Cardiac septum (tissue), 1 donor: ENCODE measurements around the gene AACS. TPM values are rescaled to one million over a fixed set of nuclear protein-coding genes. Genes with fewer than 3 reads are reported as not detected.
"Not testable (repeated sequence)": the region's sequence is repeated elsewhere in the genome, so short reads cannot be mapped to it uniquely, and the experiment has no call there.

Experiments used
- DNase-seq: peaks from one replicate; pipeline ENCODE4 v3.0.0-alpha.2; 2020; ENCODE audit warnings: low spot score
- intact Hi-C: fragments of 100-400 bp; cut with DNase I; formaldehyde crosslinking; loops from one replicate; pipeline ENCODE4 v1.14.0; 2022
- total RNA-seq: library from RNA; stranded (reverse); fragmentation: NEBNext Ultra II Directional; extraction: Animal tissue kit (Norgen Biotek cat#: 25700); gene quantifications from one replicate; pipeline ENCODE4 v1.2.1, GENCODE V29; 2021
- donor health status: DM: no; HTN: no; CAD: no.

The AACS gene
- total RNA-seq, 1 donor from 2014 or later: 9.0 TPM

DNA sequence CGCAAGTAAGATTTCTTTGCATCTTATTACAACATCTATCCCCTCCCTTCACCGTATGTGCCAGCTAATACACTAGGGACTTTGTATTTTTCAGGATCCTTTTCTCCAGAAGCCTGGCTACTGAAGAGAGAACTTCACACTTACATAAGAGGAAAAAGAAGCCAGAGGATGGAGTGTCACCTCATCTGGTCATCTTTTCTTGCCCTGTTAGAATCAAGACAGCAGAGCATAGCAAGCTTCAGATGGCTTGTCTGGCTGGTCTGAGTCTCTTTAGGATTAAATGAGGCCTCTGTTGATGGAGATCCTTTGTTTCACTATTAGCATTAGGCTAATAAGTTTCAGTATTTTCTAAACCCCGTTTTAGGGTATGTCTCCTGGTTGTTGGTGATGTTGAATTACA, 14.4 kb upstream of the AACS start:
- intact Hi-C loops: no loop called here
- no peak for DNase-seq

- intact Hi-C loops: no loop called here
These were observed 11.4 kb upstream of the AACS start for GRCh38 chr12:125053821-125054220.

DNA sequence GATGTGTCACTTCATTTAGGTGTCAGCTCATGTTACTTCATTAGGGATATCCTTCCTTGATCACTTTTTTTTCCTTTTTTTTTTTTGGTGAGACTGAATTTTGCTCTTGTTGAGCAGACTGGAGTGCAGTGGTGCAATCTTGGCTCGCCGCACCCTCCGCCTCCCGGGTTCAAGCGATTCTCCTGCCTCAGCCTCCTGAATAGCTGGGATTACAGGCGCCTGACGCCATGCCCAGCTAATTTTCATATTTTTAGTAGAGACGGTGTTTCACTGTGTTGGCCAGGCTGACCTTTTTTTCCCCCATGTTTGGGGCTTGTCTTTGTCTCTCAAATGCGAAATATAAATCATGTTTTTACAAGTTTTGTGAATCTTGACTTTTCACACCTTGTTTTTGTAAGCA, 9.6 kb upstream of the AACS start:
- DNase-seq: no peak
- intact Hi-C loops: no loop called here

More at GRCh38 chr12:125053821-125054220, 11.4 kb upstream of the AACS start:
- no peak for DNase-seq

DNA sequence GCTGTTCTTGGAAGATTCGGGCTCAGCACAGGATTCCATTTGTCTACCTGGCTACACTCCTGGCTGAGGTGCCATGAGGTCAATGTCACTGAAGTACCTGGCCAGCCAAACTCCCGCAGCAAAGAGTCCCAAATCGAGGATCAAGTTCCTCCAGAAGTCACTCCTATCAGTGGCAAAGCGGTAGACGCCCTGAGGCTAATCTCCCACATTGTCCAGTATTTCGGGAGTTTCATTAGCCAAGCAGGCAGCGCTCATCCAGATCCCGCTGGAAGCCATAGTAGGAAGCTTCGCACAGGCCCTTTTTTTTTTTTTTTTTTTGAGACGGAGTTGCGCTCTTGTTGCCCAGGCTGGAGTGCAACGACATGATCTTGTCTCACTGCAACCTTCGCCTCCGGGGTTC, 8.9 kb upstream of the AACS start:
- intact Hi-C loops: no loop called here
- no peak for DNase-seq

- no peak for DNase-seq
- intact Hi-C loops: no loop called here
These were observed 7.5 kb upstream of the AACS start for GRCh38 chr12:125057708-125058107.

DNA sequence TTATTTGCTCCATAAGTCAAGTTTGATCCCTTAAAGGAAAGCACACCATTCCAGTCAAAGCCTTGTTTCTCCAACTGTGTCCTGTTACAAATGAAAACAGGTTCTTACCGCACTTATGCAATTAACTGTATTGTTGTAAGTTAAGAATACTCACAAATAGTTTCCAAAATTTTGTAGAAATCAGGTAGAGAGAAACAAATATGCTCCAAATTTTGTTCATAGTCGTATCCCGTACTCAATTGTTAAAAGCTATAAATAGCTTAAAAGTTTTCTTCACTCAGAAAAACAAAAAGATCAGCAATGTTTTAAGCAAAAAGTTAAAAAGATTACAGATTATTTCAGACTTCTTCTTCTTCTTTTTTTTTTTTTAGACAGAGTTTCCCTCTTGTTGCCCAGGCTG, 4.0 kb upstream of the AACS start:
- intact Hi-C loops: no loop called here
- no peak for DNase-seq

DNA sequence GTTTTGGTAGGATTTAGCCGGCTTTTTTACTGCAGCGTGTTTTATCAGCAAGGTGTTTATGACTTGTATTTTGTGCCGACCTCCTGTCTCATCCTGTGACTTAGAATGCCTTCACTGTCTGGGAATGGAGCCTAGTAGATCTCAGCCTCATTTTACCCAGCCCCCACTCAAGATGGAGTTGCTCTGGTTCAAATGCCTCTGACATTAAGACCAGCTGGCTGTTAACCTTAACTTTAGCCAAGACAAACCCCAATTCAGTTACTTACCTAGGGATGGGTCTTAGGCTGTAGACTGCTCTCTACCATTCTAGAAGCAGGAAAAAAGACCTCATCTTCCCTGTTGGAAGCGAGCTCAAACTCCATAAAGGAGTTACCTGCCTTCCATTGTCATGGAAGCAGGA, 1.7 kb upstream of the AACS start:
- DNase-seq, intact Hi-C loops: not testable (repeated sequence)

DNA sequence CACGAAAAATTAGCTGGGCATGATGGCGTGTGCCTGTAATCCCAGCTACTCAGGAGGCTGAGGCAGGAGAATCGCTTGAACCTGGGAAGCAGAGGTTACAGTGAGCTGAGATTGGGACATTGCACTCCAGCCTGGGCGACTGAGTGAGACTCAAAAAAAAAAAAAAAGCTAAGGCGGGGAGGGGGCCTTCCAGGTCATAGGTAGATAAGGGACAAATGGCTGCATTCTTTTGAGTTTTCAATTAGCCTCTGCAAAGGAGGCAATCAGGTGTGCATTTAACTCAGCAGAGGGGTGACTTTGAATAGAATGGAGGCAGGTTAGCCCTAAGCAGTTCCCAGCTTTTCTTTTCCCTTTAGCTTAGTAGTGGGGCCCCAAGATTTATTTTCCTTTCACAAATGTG, 743 bp upstream of the AACS start:
- DNase-seq: no peak

GRCh38 chr12:125065919-125066570, 810 bp downstream of the AACS start:
- no peak for DNase-seq
- intact Hi-C loops: no loop called here

More for the DNA sequence above, 743 bp upstream of the AACS start:
- intact Hi-C loops: no loop called here

DNA sequence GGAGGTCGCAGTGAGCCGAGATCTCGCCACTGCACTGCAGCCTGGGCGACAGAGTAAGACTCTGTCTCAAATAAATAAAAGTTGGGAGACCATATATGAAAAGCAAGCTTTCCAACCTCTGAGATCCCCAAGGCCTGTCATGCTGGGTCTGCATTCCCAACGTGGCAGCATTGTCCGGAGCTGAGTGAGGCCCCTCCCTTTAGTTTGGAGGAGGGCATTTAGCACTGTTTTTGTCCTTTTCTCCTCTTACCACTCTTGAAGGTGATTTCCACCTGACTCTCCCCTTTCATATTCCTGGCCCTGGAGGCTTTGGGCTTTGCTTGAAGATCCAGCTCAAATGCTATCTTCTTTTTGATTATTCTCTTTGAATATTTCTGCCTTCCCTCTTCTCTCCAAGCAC, 3.2 kb downstream of the AACS start:
- no peak for DNase-seq
- intact Hi-C loops: no loop called here

DNA sequence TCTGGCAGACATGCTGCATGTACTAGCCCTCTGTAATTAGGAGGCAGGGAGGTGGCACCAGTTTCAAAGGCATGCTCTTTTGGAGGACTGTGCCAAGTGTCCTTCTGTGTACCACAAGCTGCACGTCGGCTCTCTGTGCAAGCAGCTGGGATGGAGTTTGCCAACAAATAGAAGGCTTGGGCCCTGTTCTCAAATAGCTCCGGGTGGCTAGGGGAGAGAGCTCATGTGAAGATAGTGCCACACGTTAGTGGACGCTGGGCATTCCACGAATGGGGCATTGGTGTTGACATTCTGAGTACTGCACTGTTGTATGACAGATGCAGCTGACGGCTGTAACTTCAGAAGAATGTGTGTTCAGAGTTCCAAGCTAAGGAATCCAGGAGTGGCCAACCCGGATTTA, 4.4 kb downstream of the AACS start:
- intact Hi-C loops: no loop called here
- no peak for DNase-seq

DNA sequence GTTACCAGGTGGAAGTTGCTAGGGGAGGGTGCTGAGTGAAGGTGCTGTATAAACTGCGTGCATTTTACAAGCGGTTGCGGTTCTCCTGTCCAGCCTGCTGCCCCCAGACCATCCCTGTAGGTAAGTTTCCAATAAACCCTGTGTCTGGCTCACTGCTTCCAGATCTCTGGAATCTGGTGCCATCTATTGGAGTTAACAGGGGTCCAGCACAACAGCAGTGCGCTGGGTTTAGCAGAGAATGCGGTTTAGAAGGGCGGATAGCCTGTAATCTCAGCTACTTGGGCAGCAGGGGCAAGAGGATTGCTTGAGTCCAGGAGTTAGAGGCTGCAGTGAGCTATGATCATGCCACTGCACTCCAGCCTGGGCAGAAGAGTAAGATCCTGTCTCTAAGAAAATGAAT, 4.9 kb downstream of the AACS start:
- intact Hi-C loops: no loop called here

GRCh38 chr12:125070661-125071390, 5.6 kb downstream of the AACS start:
- intact Hi-C loops: no loop called here
- no peak for DNase-seq

More for the DNA sequence above, 4.9 kb downstream of the AACS start:
- DNase-seq: no peak

- intact Hi-C loops: no loop called here
These were observed 6.2 kb downstream of the AACS start for GRCh38 chr12:125071456-125071855.

DNA sequence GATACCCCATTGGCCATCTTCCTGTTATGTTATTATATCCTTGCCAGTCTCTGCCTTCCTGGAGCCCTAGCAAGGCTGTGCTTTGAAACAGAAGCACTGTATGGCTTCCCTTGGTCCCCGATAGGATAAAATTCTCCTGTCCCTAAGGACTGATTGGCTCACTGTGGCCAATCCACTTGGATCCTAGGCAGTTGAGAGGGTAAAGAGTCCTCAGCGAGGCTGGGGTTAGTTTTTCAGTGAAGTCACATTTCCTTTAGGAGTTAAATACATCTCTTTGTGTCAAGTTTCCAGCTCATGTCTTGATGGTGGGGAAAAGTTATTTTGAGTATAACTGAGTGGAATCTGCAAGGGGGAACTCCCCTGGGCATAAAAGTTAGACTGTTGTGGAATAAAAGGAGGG, 7.3 kb downstream of the AACS start:
- DNase-seq: no peak

More at GRCh38 chr12:125071456-125071855, 6.2 kb downstream of the AACS start:
- no peak for DNase-seq

GRCh38 chr12:125074294-125074693, 9.1 kb downstream of the AACS start:
- DNase-seq, intact Hi-C loops: not testable (repeated sequence)

More for the DNA sequence above, 7.3 kb downstream of the AACS start:
- intact Hi-C loops: no loop called here

- no peak for DNase-seq
- intact Hi-C loops: no loop called here
These were observed 10.9 kb downstream of the AACS start for GRCh38 chr12:125076103-125076502.

DNA sequence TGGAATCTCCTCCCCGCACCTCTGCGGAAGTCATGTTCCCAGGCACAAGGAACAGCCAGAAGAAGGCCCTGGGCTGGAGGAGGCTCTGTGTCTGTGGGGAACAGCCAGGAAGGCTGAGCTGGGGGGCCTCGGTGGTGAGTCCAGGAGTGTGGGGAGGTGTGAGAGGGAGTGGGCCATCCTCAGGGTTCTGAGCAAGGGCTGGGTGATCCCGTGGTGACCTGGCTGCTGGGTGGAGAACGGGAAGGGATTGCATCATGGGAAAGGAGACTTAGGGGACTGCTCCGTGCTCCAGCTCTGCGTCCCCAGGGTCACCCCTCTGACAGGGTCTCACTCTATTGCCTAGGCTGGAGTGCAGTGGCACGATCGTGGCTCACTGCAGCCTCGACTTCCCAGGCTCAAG, 13.8 kb downstream of the AACS start:
- intact Hi-C loops: no loop called here

DNA sequence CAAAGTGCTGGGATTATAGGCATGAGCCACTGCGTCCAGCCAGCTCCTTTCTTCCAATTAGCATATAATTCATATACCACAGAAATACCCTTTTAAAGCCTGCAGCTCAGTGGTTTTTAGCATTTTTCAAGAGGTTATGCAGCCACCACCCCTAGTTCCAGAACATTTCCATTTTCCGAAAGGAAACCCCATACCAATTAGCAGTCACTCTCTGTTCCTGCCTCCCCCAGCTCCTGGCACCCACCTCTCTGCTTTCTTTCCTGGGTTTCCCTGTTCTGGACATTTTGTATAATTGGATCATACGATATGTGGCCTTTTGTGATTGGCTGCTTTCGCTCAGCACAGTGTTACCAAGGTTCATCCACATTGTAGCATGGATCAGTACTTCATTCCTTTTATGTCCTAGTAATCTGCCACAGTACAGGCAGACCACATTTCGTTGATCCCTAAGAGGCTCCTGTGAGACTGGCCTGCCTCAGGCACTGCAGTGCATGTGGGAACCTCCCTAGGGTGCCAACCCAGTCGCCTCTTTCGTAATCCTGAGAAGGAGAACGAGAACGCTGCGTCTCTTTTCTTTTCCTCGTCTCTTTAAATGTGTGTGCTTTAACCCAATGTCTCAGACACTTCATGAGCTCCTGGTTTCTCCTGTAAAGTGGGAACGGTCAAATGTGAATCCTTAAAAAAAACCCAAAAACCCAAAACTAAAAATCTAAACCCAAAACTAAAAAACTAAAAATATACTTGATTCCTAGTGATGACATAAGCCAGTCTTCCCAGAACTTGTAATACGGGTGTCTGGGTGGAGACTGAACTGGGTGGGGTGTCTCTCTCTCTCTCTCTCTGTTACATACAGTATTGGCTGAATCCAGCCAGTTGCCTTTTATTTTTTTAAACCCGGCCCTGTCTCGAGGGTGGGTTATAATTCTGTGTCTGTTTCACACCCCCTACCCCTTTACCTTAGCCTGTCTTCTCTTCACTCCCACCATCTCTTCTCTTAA, 14.7 kb downstream of the AACS start:
- DNase-seq: no peak
- intact Hi-C loops: no loop called here

More for the DNA sequence above, 13.8 kb downstream of the AACS start:
- no peak for DNase-seq

DNA sequence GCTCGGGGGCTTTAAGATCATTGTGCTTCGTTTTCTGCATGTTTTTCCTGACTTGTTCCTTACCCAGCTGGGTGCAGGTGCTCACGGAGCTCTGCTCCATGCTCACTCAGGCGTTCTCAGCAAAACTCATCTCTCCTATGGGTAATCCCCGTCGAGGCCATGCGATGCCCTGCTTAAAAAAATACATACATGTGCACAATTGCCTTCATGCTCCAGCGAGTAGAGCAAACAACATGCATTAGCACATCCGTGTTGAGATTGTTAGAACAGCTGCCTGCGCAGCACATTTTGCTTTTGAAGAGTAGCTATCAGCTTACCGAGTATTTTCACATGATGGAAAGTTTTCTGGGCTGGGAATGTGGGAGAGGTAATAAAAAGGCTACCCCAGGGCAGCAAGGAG, 16.2 kb downstream of the AACS start:
- DNase-seq: no peak
- intact Hi-C loops: no loop called here
